IMR-90 (cell line): ENCODE results near the gene DPEP3. TPM values are rescaled to one million over a fixed set of nuclear protein-coding genes. Genes with fewer than 3 reads are reported as not detected.
A peak's percentile ranks its signal among the peaks of the same experiment; 100 is the strongest.

ENCODE experiments used
- ATAC-seq: fragments of 200-7000 bp; cut with Tn5 transposase; 2 replicates; pipeline ENCODE4 v1.9.1; 2020; ENCODE audit warnings: low read depth, mild to moderate bottlenecking, moderate library complexity
- BruUV-seq: library from RNA; stranded (reverse); fragments of 400-500 nt; replicated peaks from 2 replicates; lab custom pipeline; 2021; lab: Mats Ljungman, UMichigan
- CTCF ChIA-PET: fragments of 300-600 bp; formaldehyde crosslinking; extraction: SDS; loops from one replicate; lab custom pipeline; 2021; ENCODE audit warnings: antibody characterized with exemption; lab: Yijun Ruan, JAX
- POLR2A ChIA-PET: fragments of 300-600 bp; sonication (Branson Sonifier 250); formaldehyde crosslinking; loops from one replicate; lab custom pipeline; 2022; ENCODE audit warnings: antibody characterized with exemption; ENCODE audit not compliant: unreplicated experiment; lab: Charles Lee
- DNase-seq: peaks from one replicate; pipeline ENCODE4 v3.0.0; 2013
- H2AFZ ChIP-seq: replicated peaks from 2 replicates; pipeline ENCODE3; 2013; ENCODE audit warnings: low read length, mild to moderate bottlenecking; ENCODE audit not compliant: poor library complexity
- H2AK5ac ChIP-seq: 2 replicates; pipeline ENCODE4 v1.6.1; 2013; ENCODE audit warnings: low read depth, low read length, inconsistent platforms
- H2AK9ac ChIP-seq: replicated peaks from 2 replicates; pipeline ENCODE3; 2013; ENCODE audit warnings: mild to moderate bottlenecking, low read depth, low read length, moderate library complexity; ENCODE audit not compliant: poor library complexity
- H2BK120ac ChIP-seq: 2 replicates; pipeline ENCODE4 v1.6.1; 2013; ENCODE audit warnings: low read depth, low read length, inconsistent platforms
- H2BK15ac ChIP-seq: 3 replicates; pipeline ENCODE4 v1.6.1; 2013; ENCODE audit warnings: low read depth, low read length, inconsistent platforms
- H2BK20ac ChIP-seq: 2 replicates; pipeline ENCODE4 v1.6.1; 2013; ENCODE audit warnings: low read depth, mild to moderate bottlenecking, inconsistent platforms, low read length, moderate library complexity
- H2BK5ac ChIP-seq: 2 replicates; pipeline ENCODE4 v1.6.1; 2013; ENCODE audit warnings: mild to moderate bottlenecking, low read depth, low read length, inconsistent platforms; ENCODE audit not compliant: poor library complexity, severe bottlenecking
- H3K14ac ChIP-seq: replicated peaks from 2 replicates; pipeline ENCODE4 v1.6.1; 2013; ENCODE audit warnings: low read depth, low read length, inconsistent platforms
- H3K18ac ChIP-seq: 2 replicates; pipeline ENCODE4 v1.6.1; 2013; ENCODE audit warnings: low read depth, low read length, control low read depth
- H3K23ac ChIP-seq: 2 replicates; pipeline ENCODE4 v1.6.1; 2013; ENCODE audit warnings: low read depth, low read length, inconsistent platforms
- H3K27ac ChIP-seq: 2 replicates; pipeline ENCODE4 v1.5.1; 2013; ENCODE audit warnings: mild to moderate bottlenecking, control low read depth, low read length; ENCODE audit not compliant: insufficient read depth
- H3K27me3 ChIP-seq: 2 replicates; pipeline ENCODE4 v1.6.1; 2013; ENCODE audit warnings: low read length; ENCODE audit not compliant: control insufficient read depth, insufficient read depth
- H3K36me3 ChIP-seq: 2 replicates; pipeline ENCODE4 v1.6.1; 2013; ENCODE audit warnings: low read length, mixed read lengths; ENCODE audit not compliant: control insufficient read depth, insufficient read depth
- H3K4ac ChIP-seq: 2 replicates; pipeline ENCODE4 v1.6.1; 2013; ENCODE audit warnings: low read depth, low read length, inconsistent platforms
- H3K4me1 ChIP-seq: 2 replicates; pipeline ENCODE4 v1.6.1; 2013; ENCODE audit warnings: low read length, mixed read lengths; ENCODE audit not compliant: control insufficient read depth, insufficient read depth
- H3K4me2 ChIP-seq: 2 replicates; pipeline ENCODE4 v1.6.1; 2013; ENCODE audit warnings: low read depth, mild to moderate bottlenecking, control low read depth, low read length, moderate library complexity
- H3K4me3 ChIP-seq: 2 replicates; pipeline ENCODE4 v1.5.1; 2013; ENCODE audit warnings: low read depth, mild to moderate bottlenecking, control low read depth, low read length, moderate library complexity; ENCODE audit not compliant: insufficient read depth
- H3K56ac ChIP-seq: 2 replicates; pipeline ENCODE4 v1.6.1; 2013; ENCODE audit warnings: low read length, inconsistent platforms; ENCODE audit not compliant: insufficient read depth; ENCODE audit errors: extremely low read depth
- H3K79me1 ChIP-seq, 2 experiments: 2 replicates each; pipeline ENCODE4 v1.6.1; 2013; ENCODE audit warnings: low read length in 2 of 2, inconsistent platforms in 1 of 2, low read depth in 1 of 2
- H3K9ac ChIP-seq: 2 replicates; pipeline ENCODE4 v1.6.1; 2013; ENCODE audit warnings: low read depth, low read length, control low read depth
- H3K9me1 ChIP-seq: 2 replicates; pipeline ENCODE4 v1.6.1; 2013; ENCODE audit warnings: low read length, inconsistent platforms; ENCODE audit not compliant: insufficient read depth
- H3K9me3 ChIP-seq: 2 replicates; pipeline ENCODE4 v1.6.1; 2013; ENCODE audit warnings: low read length; ENCODE audit not compliant: control insufficient read depth, insufficient read depth
- H4K20me1 ChIP-seq: 2 replicates; pipeline ENCODE4 v1.6.1; 2013; ENCODE audit warnings: low read length, inconsistent platforms; ENCODE audit not compliant: insufficient read depth
- H4K5ac ChIP-seq: 2 replicates; pipeline ENCODE4 v1.6.1; 2013; ENCODE audit warnings: mild to moderate bottlenecking, low read depth, low read length, control low read depth
- H4K8ac ChIP-seq, 2 experiments: 2 replicates each; pipeline ENCODE4 v1.6.1; 2013; ENCODE audit warnings: low read depth in 2 of 2, low read length in 2 of 2, control low read depth in 1 of 2, inconsistent platforms in 1 of 2
- H4K91ac ChIP-seq: 2 replicates; pipeline ENCODE4 v1.6.1; 2013; ENCODE audit warnings: low read depth, low read length, inconsistent platforms; ENCODE audit not compliant: insufficient read depth
- CEBPB ChIP-seq: IDR thresholded peaks from 2 replicates; pipeline ENCODE4 v1.6.1; 2012; ENCODE audit warnings: low read depth, low read length, improper control_type of control experiment
- CHD1 ChIP-seq: IDR thresholded peaks from 2 replicates; pipeline ENCODE4 v1.6.1; 2012; ENCODE audit warnings: low read depth, low read length, improper control_type of control experiment
- CTCF ChIP-seq: conservative IDR thresholded peaks from 2 replicates; pipeline ENCODE4 v1.5.1; 2012; ENCODE audit warnings: mild to moderate bottlenecking, low read depth, low read length, improper control_type of control experiment
- ELK1 ChIP-seq: fragments of 150-350 bp; IDR thresholded peaks from 2 replicates; pipeline ENCODE4 v1.6.1; 2016; ENCODE audit warnings: low read depth, mild to moderate bottlenecking, low read length, moderate library complexity, borderline replicate concordance
- FOS ChIP-seq: fragments of 150-350 bp; IDR thresholded peaks from 2 replicates; pipeline ENCODE4 v1.6.1; 2016; ENCODE audit warnings: low read depth, low read length
- MAFK ChIP-seq: IDR thresholded peaks from 2 replicates; pipeline ENCODE4 v1.6.1; 2012; ENCODE audit warnings: low read depth, low read length, improper control_type of control experiment
- MXI1 ChIP-seq: IDR thresholded peaks from 2 replicates; pipeline ENCODE4 v1.6.1; 2012; ENCODE audit warnings: low read depth, mild to moderate bottlenecking, low read length, moderate library complexity, borderline replicate concordance
- NFE2L2 ChIP-seq: fragments of 150-350 bp; IDR thresholded peaks from 2 replicates; pipeline ENCODE4 v1.6.1; 2016; ENCODE audit warnings: low read depth, mild to moderate bottlenecking, low read length
- POLR2A ChIP-seq: IDR thresholded peaks from 2 replicates; pipeline ENCODE4 v1.6.1; 2012; ENCODE audit warnings: mild to moderate bottlenecking, low read depth, low read length
- RAD21 ChIP-seq: IDR thresholded peaks from 2 replicates; pipeline ENCODE4 v1.6.1; 2012; ENCODE audit warnings: low read length, improper control_type of control experiment
- RCOR1 ChIP-seq: IDR thresholded peaks from 2 replicates; pipeline ENCODE4 v1.6.1; 2012; ENCODE audit warnings: mild to moderate bottlenecking, low read length, improper control_type of control experiment; ENCODE audit not compliant: insufficient replicate concordance
- RFX5 ChIP-seq: IDR thresholded peaks from 2 replicates; pipeline ENCODE4 v1.8.0; 2012; ENCODE audit warnings: low read depth, mild to moderate bottlenecking, low read length, moderate library complexity
- SMC3 ChIP-seq: fragments of 150-350 bp; IDR thresholded peaks from 2 replicates; pipeline ENCODE4 v1.6.1; 2016; ENCODE audit warnings: low read depth, mild to moderate bottlenecking, antibody characterized with exemption, low read length, moderate library complexity
- WGBS, 2 experiments: methylation state at CpG; one replicate each; pipeline versions ENCODE4 v1.1.5 to v1.1.7; 2013; ENCODE audit warnings: missing lambda C conversion rate in 2 of 2; ENCODE audit not compliant: insufficient read length in 1 of 2; ENCODE audit errors: extremely low coverage in 2 of 2; 5-methylcytosine and 5-hydroxymethylcytosine counted together
- dilution Hi-C: fragments of 300-500 bp; cut with HindIII; formaldehyde crosslinking; loops from one replicate; pipeline ENCODE4 v1.14.3; 2018; ENCODE audit warnings: low sequenced_read_pairs; ENCODE audit not compliant: unreplicated experiment
- in situ Hi-C: fragments of 300-500 bp; cut with MboI; formaldehyde crosslinking; loops from 3 replicates; pipeline ENCODE4 v1.14.3; 2019; ENCODE audit warnings: low sequenced_read_pairs, inconsistent platforms, mixed read lengths
- intact Hi-C: fragments of 100-400 bp; cut with micrococcal nuclease; formaldehyde crosslinking; loops from 2 replicates; pipeline ENCODE4 v1.10.0; 2022
- polyA plus RNA-seq, 3 experiments: library from polyadenylated mRNA; depleted of rRNA; stranded (reverse); fragments of >200 nt; gene quantifications; 2 replicates each; pipeline ENCODE4 v1.2.3, GENCODE V29; 2012; ENCODE audit warnings: low replicate concordance in 1 of 3
- total RNA-seq: library from RNA; depleted of rRNA; stranded (reverse); fragments of >200 nt; gene quantifications from 2 replicates; pipeline ENCODE4 v1.2.3, GENCODE V29; 2012

Gene DPEP3
- total and polyA plus RNA-seq, 2 of the 4 experiments (the other 2 are of a cell fraction): not detected

GRCh38 chr16:67965668-67966548 lies 14.4 kb downstream of the DPEP3 start:
- Histone ChIP-seq H3K9me1 (peaks cover 47% of the 10 kb centered on the region), H3K79me1 (peaks cover 24 to 74% of the 10 kb centered on the region in 2 experiments), H2BK15ac (peak overlapping the region; percentile 2; the same call in 1 of the 3 replicates), H2AK5ac (peak overlapping the region; percentile 99; the same call in 1 of the 2 replicates), H3K56ac (peak overlapping the region; percentile 14; the same call in 1 of the 2 replicates), H3K27me3 (no peaks in the 10 kb centered on the region), H3K14ac (peak overlapping the region; percentile 95), H3K4me1 (peaks cover 39% of the 10 kb centered on the region), H3K18ac (peak overlapping the region; percentile 53), H2BK20ac (peak overlapping the region; percentile 43; the same call in 1 of the 2 replicates), H2AK9ac (peak overlapping the region; percentile 100), H3K9me3 (no peaks in the 10 kb centered on the region), H3K4me2 (peak overlapping the region; percentile 93), H3K36me3 (peaks cover 37% of the 10 kb centered on the region), H4K8ac (peak overlapping the region; percentile 33 to 78; a peak in 3 of 4 replicates), H4K20me1 (peaks cover 68% of the 10 kb centered on the region), H3K23ac (peak overlapping the region; percentile 98), H3K4me3 (peak overlapping the region; percentile 100), H3K27ac (peak overlapping the region; percentile 99), H3K9ac (peak overlapping the region; percentile 100), H3K4ac (peak overlapping the region; percentile 99), H4K5ac (peak overlapping the region; percentile 79), H2BK120ac (peak overlapping the region; percentile 78), H4K91ac (peak overlapping the region; percentile 95), H2BK5ac (peak overlapping the region; percentile 92), H2AFZ (peak overlapping the region; percentile 57)
- dilution Hi-C loops (no loop called here), intact Hi-C loops (loop anchor here (10.0 kb wide), 1 partner anchor 259 kb away; no protein-coding TSS in a partner anchor), in situ Hi-C loops (no loop called here)
- TF ChIP-seq RFX5: no peak
- TF ChIP-seq CTCF: no peak
- TF ChIP-seq FOS: no peak
- no peak for TF ChIP-seq RCOR1
- TF ChIP-seq MAFK: no peak
- TF ChIP-seq NFE2L2: no peak
- TF ChIP-seq POLR2A: no peak
- TF ChIP-seq SMC3: no peak
- TF ChIP-seq MXI1: no peak
- TF ChIP-seq ELK1: no peak
- no peak for TF ChIP-seq RAD21
- no peak for TF ChIP-seq CHD1
- no peak for TF ChIP-seq CEBPB
- POLR2A ChIA-PET: interaction anchor here (0.5 kb wide), 1 partner anchor 19 kb away, joined by 3 read pairs; no protein-coding TSS in a partner anchor
- DNase-seq (no peak), ATAC-seq (no peak)
- WGBS, 2 experiments: 40% methylated on average over 1 of the region's 11 CpGs; no CpG with 5 or more reads in 1 of the 2 experiments
- BruUV-seq: no TSS peak
- CTCF ChIA-PET: interaction anchor here (0.7 kb wide), 1 partner anchor 149 kb away, joined by 3 read pairs; no protein-coding TSS in a partner anchor
